Ovary (tissue), 9 donors: Measurements from ENCODE around the gene VWA7. TPM values are rescaled to one million over a fixed set of nuclear protein-coding genes. Genes with fewer than 3 reads are reported as not detected.

Experiments used
- DNase-seq, 5 donors: peaks; one replicate each; pipeline ENCODE4 v3.0.0-alpha.2; 2019 to 2020
- H3K27ac ChIP-seq, 2 donors: fragments of 200-600 bp; one replicate each; pipeline versions ENCODE4 v1.5.1 to v1.8.0; 2019 to 2022
- H3K27me3 ChIP-seq: fragments of 200-600 bp; one replicate; pipeline ENCODE4 v1.8.0; 2022
- H3K36me3 ChIP-seq: fragments of 200-600 bp; sonication (generic); one replicate; pipeline ENCODE4 v1.5.1; 2019
- H3K4me1 ChIP-seq: one replicate; pipeline ENCODE4 v1.8.1; 2013; ENCODE audit warnings: mild to moderate bottlenecking, moderate library complexity; ENCODE audit not compliant: insufficient read depth
- H3K4me3 ChIP-seq: fragments of 200-600 bp; sonication (generic); one replicate; pipeline ENCODE4 v1.5.1; 2017
- H3K9me3 ChIP-seq, 2 donors: fragments of 200-600 bp in 1 of 2; sonication (generic) in 1 of 2; one replicate each; pipeline versions ENCODE4 v1.5.1 to v1.8.1; 2013 to 2019; ENCODE audit warnings: mild to moderate bottlenecking in 1 of 2, moderate library complexity in 1 of 2
- EP300 ChIP-seq: sonication (generic); formaldehyde crosslinking; IDR thresholded peaks from one replicate; pipeline ENCODE4 v1.6.1; 2017; ENCODE audit warnings: antibody characterized with exemption
- POLR2A ChIP-seq: fragments of 450-650 bp; IDR thresholded peaks from one replicate; pipeline ENCODE4 v1.6.1; 2017; ENCODE audit warnings: antibody characterized with exemption, mild to moderate bottlenecking, moderate library complexity
- WGBS, 3 donors: extraction: QIAGEN DNeasy Blood & Tissue Kit in 1 of 3; methylation state at CpG; one replicate each; pipeline versions ENCODE4 v1.1.5 to v1.1.7; 2013 to 2017; 5-methylcytosine and 5-hydroxymethylcytosine counted together
- intact Hi-C, 4 donors: fragments of 100-400 bp; cut with DNase I; formaldehyde crosslinking; loops; one replicate each; pipeline versions ENCODE4 v1.11.0 to v1.15.1; 2022 to 2023
- polyA plus RNA-seq, 2 donors: library from polyadenylated mRNA; stranded (reverse); fragments of 200-250 nt in 1 of 2; fragments of 350-450 nt in 1 of 2; fragmentation: Illumina TruSeq in 1 of 2; extraction: RNeasy Lipid Tissue Mini Kit (QIAGEN cat#74804) in 1 of 2; gene quantifications; one replicate each; pipeline ENCODE4 v1.2.3, GENCODE V29; 2013 to 2014
- total RNA-seq, 7 donors: library from RNA; depleted of rRNA in 2 of 7; stranded (reverse); fragments of >200 nt in 2 of 7; fragmentation: NEBNext Ultra II Directional in 3 of 7; extraction: Animal tissue kit (Norgen Biotek cat#: 25700) in 3 of 7; gene quantifications; one replicate each; pipeline versions ENCODE4 v1.1.0 to v1.2.4, GENCODE V29; 2016 to 2023
- TF ChIP-seq, protein P1 (sequence below), 3 donors: fragments of 450-650 bp in 2 of 3; fragments of 200-600 bp in 1 of 3; IDR thresholded peaks; one replicate each; pipeline versions ENCODE4 v1.5.1 to v1.8.0; 2016 to 2022; ENCODE audit warnings: antibody characterized with exemption in 3 of 3, mild to moderate bottlenecking in 1 of 3
- donor health status: DM: no; HTN: no; CAD: no; lungs with moderate emphysema.
- donor health status: DM: no; HTN: no; CAD: no.
- donor health status: Bipolar disorder and iron deficiency.
- donor health status: DM: yes; HTN: yes; CAD: no.
- donor health status: DM: no; HTN: no; CAD: no.
- donor health status: DM: yes; HTN: yes; CAD: no.

VWA7 gene
- total and polyA plus RNA-seq, 9 donors = 0.18 to 25.2 (median 1.4) TPM

DNA sequence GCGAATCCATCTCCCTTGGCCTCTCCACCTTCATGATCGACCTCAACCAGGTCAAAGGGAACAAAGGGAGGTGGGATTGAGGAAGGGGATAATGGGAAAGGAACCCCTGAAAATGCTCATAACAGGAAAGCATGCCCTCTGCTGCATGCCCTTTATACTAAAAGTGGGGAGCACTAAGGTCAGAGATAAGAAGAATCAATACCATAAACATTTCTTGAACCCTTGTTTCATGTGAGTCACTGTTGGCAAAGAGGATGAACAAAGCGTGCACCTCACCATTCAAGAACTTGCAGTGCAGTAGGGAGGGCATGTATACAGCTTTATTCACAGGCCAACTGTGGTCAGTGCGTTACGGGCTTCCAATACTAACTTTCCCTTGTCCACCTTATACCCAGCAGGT lies 16.3 kb downstream of the VWA7 start:
- H3K9me3 ChIP-seq = no peaks in the 10 kb centered on the region
- WGBS, 3 donors = 88 to 96% (median 91%) methylated on average over 5 of the region's 5 CpGs
- no peaks in the 10 kb centered on the region for H3K27me3 ChIP-seq
- no peak for DNase-seq
- TF ChIP-seq POLR2A = no peak
- TF ChIP-seq, protein P1, sequence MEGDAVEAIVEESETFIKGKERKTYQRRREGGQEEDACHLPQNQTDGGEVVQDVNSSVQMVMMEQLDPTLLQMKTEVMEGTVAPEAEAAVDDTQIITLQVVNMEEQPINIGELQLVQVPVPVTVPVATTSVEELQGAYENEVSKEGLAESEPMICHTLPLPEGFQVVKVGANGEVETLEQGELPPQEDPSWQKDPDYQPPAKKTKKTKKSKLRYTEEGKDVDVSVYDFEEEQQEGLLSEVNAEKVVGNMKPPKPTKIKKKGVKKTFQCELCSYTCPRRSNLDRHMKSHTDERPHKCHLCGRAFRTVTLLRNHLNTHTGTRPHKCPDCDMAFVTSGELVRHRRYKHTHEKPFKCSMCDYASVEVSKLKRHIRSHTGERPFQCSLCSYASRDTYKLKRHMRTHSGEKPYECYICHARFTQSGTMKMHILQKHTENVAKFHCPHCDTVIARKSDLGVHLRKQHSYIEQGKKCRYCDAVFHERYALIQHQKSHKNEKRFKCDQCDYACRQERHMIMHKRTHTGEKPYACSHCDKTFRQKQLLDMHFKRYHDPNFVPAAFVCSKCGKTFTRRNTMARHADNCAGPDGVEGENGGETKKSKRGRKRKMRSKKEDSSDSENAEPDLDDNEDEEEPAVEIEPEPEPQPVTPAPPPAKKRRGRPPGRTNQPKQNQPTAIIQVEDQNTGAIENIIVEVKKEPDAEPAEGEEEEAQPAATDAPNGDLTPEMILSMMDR (IDR thresholded peaks at IDR 0.05) = no peak
- TF ChIP-seq EP300 = no peak
- H3K27ac ChIP-seq = no peak overlapping the region
- no peaks in the 10 kb centered on the region for H3K4me1 ChIP-seq
- intact Hi-C loops = no loop called here
- H3K4me3 ChIP-seq = no peak overlapping the region
- H3K36me3 ChIP-seq = no peaks in the 10 kb centered on the region

DNA sequence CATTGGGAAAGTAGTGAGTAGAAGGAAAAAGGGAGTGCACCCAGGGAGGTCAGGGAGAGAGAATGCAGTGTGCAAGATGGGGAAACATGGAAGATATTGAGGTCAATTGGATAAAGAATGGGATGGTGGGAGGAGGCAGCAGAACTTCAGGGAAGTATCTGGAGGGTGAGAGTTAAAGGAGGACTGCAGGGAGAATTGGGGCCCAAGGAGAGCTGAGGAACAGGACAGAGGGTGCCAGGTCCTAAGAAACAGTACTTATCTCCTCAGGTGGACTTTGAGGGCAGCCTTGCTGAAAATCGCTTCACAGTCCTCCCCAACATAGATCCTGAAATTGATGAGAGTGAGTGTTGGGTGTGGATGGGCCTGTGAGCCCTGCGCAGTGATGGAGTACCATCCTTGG lies 18.8 kb downstream of the VWA7 start:
- intact Hi-C loops = no loop called here
- no peaks in the 10 kb centered on the region for H3K9me3 ChIP-seq
- TF ChIP-seq POLR2A (no peak), EP300 (no peak)
- TF ChIP-seq, protein P1 (IDR thresholded peaks at IDR 0.05) = no peak
- no peaks in the 10 kb centered on the region for H3K36me3 ChIP-seq
- no peaks in the 10 kb centered on the region for H3K4me1 ChIP-seq
- no peak overlapping the region for H3K27ac ChIP-seq
- H3K4me3 ChIP-seq = no peak overlapping the region
- no peak for DNase-seq
- H3K27me3 ChIP-seq = no peaks in the 10 kb centered on the region
- WGBS, 3 donors = 93 to 98% (median 97%) methylated on average over 2 of the region's 2 CpGs

- no peaks in the 10 kb centered on the region for H3K4me1 ChIP-seq
- intact Hi-C loops = no loop called here
- no peak for DNase-seq
- no peaks in the 10 kb centered on the region for H3K27me3 ChIP-seq
- no peaks in the 10 kb centered on the region for H3K36me3 ChIP-seq
- no peaks in the 10 kb centered on the region for H3K9me3 ChIP-seq
- no peak overlapping the region for H3K4me3 ChIP-seq
- 57 to 64% (median 58%) methylated on average over 8 of the region's 8 CpGs for WGBS, 3 donors
- TF ChIP-seq, protein P1 (IDR thresholded peaks at IDR 0.05) = no peak
- TF ChIP-seq EP300 (no peak), POLR2A (no peak)
- no peak overlapping the region for H3K27ac ChIP-seq
These were observed 24.3 kb downstream of the VWA7 start for GRCh38 chr6:31752739-31753319.

- H3K9me3 ChIP-seq = no peaks in the 10 kb centered on the region
- TF ChIP-seq, protein P1 (IDR thresholded peaks at IDR 0.05) = no peak
- no peak for TF ChIP-seq POLR2A
- no peak for TF ChIP-seq EP300
- DNase-seq = no peak
- no peak overlapping the region for H3K27ac ChIP-seq
- intact Hi-C loops = loop anchor here in 1 of 4 donors (2.0 kb wide), 1 partner anchor 36 kb away; no protein-coding TSS in a partner anchor
- no peaks in the 10 kb centered on the region for H3K36me3 ChIP-seq
- H3K4me3 ChIP-seq = no peak overlapping the region
- peaks cover 2% of the 10 kb centered on the region for H3K4me1 ChIP-seq
- no peaks in the 10 kb centered on the region for H3K27me3 ChIP-seq
- WGBS, 3 donors = 74 to 82% (median 81%) methylated on average over 7 of the region's 7 CpGs
These were observed 26.6 kb downstream of the VWA7 start for GRCh38 chr6:31750411-31751022.
